ENCODE data around the gene TTLL9. TPM values are rescaled to one million over a fixed set of nuclear protein-coding genes. Genes with fewer than 3 reads are reported as not detected.

The TTLL9 gene
- total and polyA plus RNA-seq, 4 donors: 0.19 to 0.81 (median 0.61) TPM; not detected in 1

DNA sequence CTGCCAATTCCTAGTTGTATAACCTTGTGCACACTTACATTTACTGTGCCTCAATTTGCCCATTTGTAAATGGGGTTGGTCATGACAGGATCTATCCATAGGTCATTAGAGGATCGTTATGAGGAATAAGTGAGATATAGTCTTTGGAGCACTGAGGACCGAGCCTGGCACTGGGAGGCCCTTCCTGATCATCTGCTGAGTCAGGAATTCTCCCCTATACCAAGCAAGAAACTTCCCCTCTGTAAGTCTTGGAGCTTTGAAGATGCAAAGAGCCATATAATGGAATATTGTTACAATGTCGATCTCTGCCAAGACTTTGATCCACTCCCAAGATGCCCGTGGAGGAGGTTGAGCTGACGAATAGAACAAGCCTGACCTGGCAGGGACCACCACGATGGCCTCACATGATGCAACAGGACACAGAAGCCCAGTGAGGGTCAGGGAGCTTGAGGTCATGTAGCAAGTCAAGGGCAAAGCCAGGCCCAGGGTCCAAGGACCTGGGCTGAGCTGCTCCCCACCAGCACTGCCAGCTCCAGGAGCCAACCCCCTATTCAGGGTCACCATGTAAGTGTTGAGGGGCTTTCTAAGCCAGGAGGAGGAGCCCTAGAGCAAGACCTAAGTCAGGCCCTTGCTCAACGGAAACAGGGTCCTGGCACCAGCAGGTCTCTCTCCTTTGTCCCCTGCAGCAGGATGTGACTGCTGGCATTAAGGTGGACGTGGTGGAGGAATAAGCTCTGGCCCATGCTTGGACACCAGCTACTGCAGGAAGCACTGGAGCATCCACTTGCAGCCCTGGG, 64.7 kb downstream of the TTLL9 start:
- DNase-seq: no peak
- WGBS, 2 donors: 76 to 77% methylated on average over 8 of the region's 8 CpGs

DNA sequence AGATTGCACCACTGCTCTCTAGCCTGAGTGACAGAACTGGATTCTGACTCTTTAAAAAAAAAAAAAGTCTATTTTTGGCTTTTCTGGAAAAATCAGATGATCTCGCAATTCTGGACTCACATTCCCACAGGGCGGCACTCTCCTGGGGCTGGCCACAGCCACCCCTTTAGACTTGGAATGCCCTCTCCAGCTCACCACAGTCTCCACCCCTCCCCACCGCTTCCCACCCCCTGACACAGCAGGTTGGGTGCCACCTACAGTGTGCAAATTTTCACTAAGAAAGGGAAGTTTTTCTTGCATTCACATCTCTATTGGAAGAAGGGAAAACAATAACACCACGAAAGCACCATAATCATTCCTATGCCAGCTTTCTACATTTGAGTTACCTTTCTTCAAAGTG, 66.0 kb downstream of the TTLL9 start:
- ATAC-seq (ENCODE audit: low FRiP score) (no peak), DNase-seq (no peak)
- Histone ChIP-seq H3K36me3 (ENCODE audit: control insufficient read depth in 1 of 2, insufficient read depth in 2 of 2, low read length in 1 of 2) (no peaks in the 10 kb centered on the region), H3K4me3 (ENCODE audit: low read length in 2 of 2) (no peak overlapping the region), H3K4me1 (ENCODE audit: control insufficient read depth in 1 of 2, insufficient read depth in 2 of 2, low read length in 2 of 2) (no peaks in the 10 kb centered on the region), H3K27me3 (ENCODE audit: control insufficient read depth in 1 of 2, insufficient read depth in 2 of 2, low read length in 1 of 2) (no peaks in the 10 kb centered on the region), H3K27ac (ENCODE audit: low read depth in 1 of 2, low read length in 2 of 2) (no peak overlapping the region), H3K9me3 (ENCODE audit: control insufficient read depth, low read length) (no peaks in the 10 kb centered on the region)
- intact Hi-C loops (cut with DNase I): no loop called here
- 27 to 32% methylated on average over 4 of the region's 4 CpGs for WGBS, 2 donors

More for the DNA sequence above, 64.7 kb downstream of the TTLL9 start:
- Histone ChIP-seq H3K27ac (ENCODE audit: low read depth in 1 of 2, low read length in 2 of 2) (no peak overlapping the region), H3K36me3 (ENCODE audit: control insufficient read depth in 1 of 2, insufficient read depth in 2 of 2, low read length in 1 of 2) (no peaks in the 10 kb centered on the region), H3K4me1 (ENCODE audit: control insufficient read depth in 1 of 2, insufficient read depth in 2 of 2, low read length in 2 of 2) (no peaks in the 10 kb centered on the region), H3K9me3 (ENCODE audit: control insufficient read depth, low read length) (no peaks in the 10 kb centered on the region), H3K27me3 (ENCODE audit: control insufficient read depth in 1 of 2, insufficient read depth in 2 of 2, low read length in 1 of 2) (no peaks in the 10 kb centered on the region), H3K4me3 (ENCODE audit: low read length in 2 of 2) (no peak overlapping the region)
- intact Hi-C loops (cut with DNase I): no loop called here
- no peak for ATAC-seq (ENCODE audit: low FRiP score)

DNA sequence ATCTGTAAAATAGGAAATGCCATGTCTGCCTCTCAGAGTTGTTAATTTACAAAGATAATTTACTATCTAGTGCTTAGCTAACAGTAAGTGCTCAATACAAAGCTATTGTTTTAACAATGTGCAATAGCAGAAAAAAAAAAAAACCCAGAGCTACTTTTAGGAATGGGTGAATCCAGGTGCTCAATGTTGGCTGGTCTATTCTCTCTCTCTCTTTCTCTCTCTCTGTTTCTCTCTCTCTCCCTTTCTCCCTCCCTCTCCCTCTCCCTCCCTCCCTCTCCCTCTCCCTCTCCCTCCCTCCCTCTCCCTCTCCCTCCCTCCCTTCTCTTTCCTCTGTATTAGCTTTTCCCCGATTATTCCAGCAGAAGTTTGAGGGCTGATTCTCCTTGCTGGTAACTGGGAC, 67.4 kb downstream of the TTLL9 start:
- no peaks in the 10 kb centered on the region for H3K4me1 ChIP-seq (ENCODE audit: control insufficient read depth in 1 of 2, insufficient read depth in 2 of 2, low read length in 2 of 2)
- no peaks in the 10 kb centered on the region for H3K36me3 ChIP-seq (ENCODE audit: control insufficient read depth in 1 of 2, insufficient read depth in 2 of 2, low read length in 1 of 2)
- H3K9me3 ChIP-seq (ENCODE audit: control insufficient read depth, low read length): no peaks in the 10 kb centered on the region
- H3K27me3 ChIP-seq (ENCODE audit: control insufficient read depth in 1 of 2, insufficient read depth in 2 of 2, low read length in 1 of 2): no peaks in the 10 kb centered on the region
- intact Hi-C loops (cut with DNase I): no loop called here
- H3K4me3 ChIP-seq (ENCODE audit: low read length in 2 of 2): no peak overlapping the region
- no peak overlapping the region for H3K27ac ChIP-seq (ENCODE audit: low read depth in 1 of 2, low read length in 2 of 2)
- DNase-seq (no peak), ATAC-seq (ENCODE audit: low FRiP score) (no peak)
- 29 to 44% methylated on average over 1 of the region's 1 CpG for WGBS, 2 donors

DNA sequence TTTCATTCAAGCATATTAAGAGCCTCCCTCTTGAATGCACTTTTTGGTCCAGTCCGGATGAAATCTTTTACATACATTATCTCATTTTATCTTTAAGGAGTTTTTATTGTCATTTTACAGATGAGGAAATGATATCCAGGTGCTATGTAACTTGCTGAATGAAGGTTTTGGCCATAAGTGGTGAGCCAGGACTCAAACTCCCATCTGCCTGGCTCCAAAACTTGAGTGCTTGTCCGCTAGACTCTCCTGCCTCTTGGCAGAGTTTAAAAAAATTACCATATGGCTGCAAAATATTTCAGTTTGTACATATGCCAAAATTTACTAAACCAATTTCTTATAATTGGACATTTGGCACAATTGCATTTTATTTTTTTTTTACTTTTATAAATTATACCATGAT, 69.2 kb downstream of the TTLL9 start:
- no peak for ATAC-seq (ENCODE audit: low FRiP score)
- H3K4me1 ChIP-seq (ENCODE audit: control insufficient read depth in 1 of 2, insufficient read depth in 2 of 2, low read length in 2 of 2): no peaks in the 10 kb centered on the region
- no peaks in the 10 kb centered on the region for H3K36me3 ChIP-seq (ENCODE audit: control insufficient read depth in 1 of 2, insufficient read depth in 2 of 2, low read length in 1 of 2)
- no peak overlapping the region for H3K4me3 ChIP-seq (ENCODE audit: low read length in 2 of 2)
- no peaks in the 10 kb centered on the region for H3K27me3 ChIP-seq (ENCODE audit: control insufficient read depth in 1 of 2, insufficient read depth in 2 of 2, low read length in 1 of 2)
- DNase-seq: no peak
- 93 to 96% methylated on average over 2 of the region's 2 CpGs for WGBS, 2 donors
- H3K9me3 ChIP-seq (ENCODE audit: control insufficient read depth, low read length): no peaks in the 10 kb centered on the region
- intact Hi-C loops (cut with DNase I): no loop called here
- no peak overlapping the region for H3K27ac ChIP-seq (ENCODE audit: low read depth in 1 of 2, low read length in 2 of 2)

DNA sequence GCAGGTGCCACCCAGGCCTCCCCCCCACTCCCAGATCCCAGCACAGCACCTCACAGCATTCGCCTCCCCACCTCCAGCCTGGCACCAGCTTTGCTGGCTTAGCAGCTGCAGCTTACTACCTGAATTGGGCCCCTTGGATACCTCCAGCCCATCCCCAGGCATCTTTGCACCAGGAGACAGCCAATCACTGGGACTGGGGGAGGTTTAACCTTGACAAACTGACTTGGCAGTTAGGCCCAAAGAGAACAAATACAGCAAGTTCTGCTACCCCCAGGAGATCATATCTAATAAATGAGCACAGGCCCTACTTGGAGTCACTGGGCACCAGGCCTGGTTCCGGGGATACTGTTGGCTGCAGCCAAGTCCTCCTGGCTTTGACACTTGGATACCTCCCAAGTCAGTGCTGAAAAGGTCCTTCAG, 72.6 kb downstream of the TTLL9 start:
- DNase-seq (no peak), ATAC-seq (ENCODE audit: low FRiP score) (peak; percentile 49)
- H3K27ac ChIP-seq (ENCODE audit: low read depth in 1 of 2, low read length in 2 of 2): no peak overlapping the region
- WGBS, 2 donors: 21 to 22% methylated on average over 2 of the region's 2 CpGs
- H3K9me3 ChIP-seq (ENCODE audit: control insufficient read depth, low read length): no peaks in the 10 kb centered on the region
- H3K36me3 ChIP-seq (ENCODE audit: control insufficient read depth in 1 of 2, insufficient read depth in 2 of 2, low read length in 1 of 2): peaks cover 0 to 3% of the 10 kb centered on the region in 2 donors
- H3K4me1 ChIP-seq (ENCODE audit: control insufficient read depth in 1 of 2, insufficient read depth in 2 of 2, low read length in 2 of 2): no peaks in the 10 kb centered on the region
- H3K27me3 ChIP-seq (ENCODE audit: control insufficient read depth in 1 of 2, insufficient read depth in 2 of 2, low read length in 1 of 2): no peaks in the 10 kb centered on the region
- H3K4me3 ChIP-seq (ENCODE audit: low read length in 2 of 2): no peak overlapping the region
- intact Hi-C loops (cut with DNase I): no loop called here

DNA sequence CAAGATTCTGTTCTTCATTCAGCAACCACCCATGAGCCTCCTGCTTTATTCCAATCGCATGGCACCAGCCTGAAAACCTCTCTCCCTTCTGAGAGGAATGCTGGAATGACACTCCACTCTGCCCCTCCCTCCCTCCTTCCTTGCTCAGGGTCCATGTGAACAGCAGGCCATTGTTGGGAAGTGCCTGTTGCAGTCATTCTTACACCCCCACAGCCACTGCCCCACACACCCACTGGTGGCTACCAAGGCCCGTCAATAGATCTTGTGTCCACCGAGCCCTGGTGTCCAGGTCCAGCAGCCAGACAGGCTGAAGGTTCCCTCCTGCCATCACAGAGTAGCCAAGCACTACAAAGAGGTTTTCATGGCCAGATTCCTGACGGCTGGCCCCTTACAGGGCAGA, 74.9 kb downstream of the TTLL9 start:
- no peak overlapping the region for H3K27ac ChIP-seq (ENCODE audit: low read depth in 1 of 2, low read length in 2 of 2)
- no peak for ATAC-seq (ENCODE audit: low FRiP score)
- H3K4me1 ChIP-seq (ENCODE audit: control insufficient read depth in 1 of 2, insufficient read depth in 2 of 2, low read length in 2 of 2): no peaks in the 10 kb centered on the region
- no peaks in the 10 kb centered on the region for H3K9me3 ChIP-seq (ENCODE audit: control insufficient read depth, low read length)
- WGBS, 2 donors: 80 to 84% methylated on average over 4 of the region's 4 CpGs
- intact Hi-C loops (cut with DNase I): no loop called here
- no peak for DNase-seq
- H3K4me3 ChIP-seq (ENCODE audit: low read length in 2 of 2): no peak overlapping the region
- H3K36me3 ChIP-seq (ENCODE audit: control insufficient read depth in 1 of 2, insufficient read depth in 2 of 2, low read length in 1 of 2): peaks cover 2 to 3% of the 10 kb centered on the region in 2 donors
- H3K27me3 ChIP-seq (ENCODE audit: control insufficient read depth in 1 of 2, insufficient read depth in 2 of 2, low read length in 1 of 2): no peaks in the 10 kb centered on the region

DNA sequence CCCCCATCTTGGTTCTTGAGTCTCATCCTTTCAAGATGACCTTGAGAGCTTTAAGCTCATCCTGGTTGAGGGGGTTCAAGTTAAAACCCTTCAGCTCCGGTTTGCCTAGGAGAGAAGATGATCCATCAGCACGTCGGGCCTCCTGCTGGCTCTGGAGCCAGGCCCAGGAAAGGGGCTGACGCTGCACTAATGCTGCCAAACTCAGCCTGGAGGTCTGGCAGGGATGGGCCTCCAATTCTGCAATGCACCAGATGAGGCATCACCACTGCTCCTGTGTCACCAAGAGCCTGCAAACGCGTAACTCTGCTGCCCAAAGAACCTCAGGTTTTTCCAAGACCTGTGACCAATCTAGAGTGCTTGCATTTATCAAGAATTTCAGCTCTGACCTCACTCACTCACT, 75.4 kb downstream of the TTLL9 start:
- intact Hi-C loops (cut with DNase I): no loop called here
- Histone ChIP-seq H3K27ac (ENCODE audit: low read depth in 1 of 2, low read length in 2 of 2) (no peak overlapping the region), H3K36me3 (ENCODE audit: control insufficient read depth in 1 of 2, insufficient read depth in 2 of 2, low read length in 1 of 2) (peaks cover 2 to 3% of the 10 kb centered on the region in 2 donors), H3K4me1 (ENCODE audit: control insufficient read depth in 1 of 2, insufficient read depth in 2 of 2, low read length in 2 of 2) (no peaks in the 10 kb centered on the region), H3K4me3 (ENCODE audit: low read length in 2 of 2) (no peak overlapping the region), H3K9me3 (ENCODE audit: control insufficient read depth, low read length) (no peaks in the 10 kb centered on the region), H3K27me3 (ENCODE audit: control insufficient read depth in 1 of 2, insufficient read depth in 2 of 2, low read length in 1 of 2) (no peaks in the 10 kb centered on the region)
- ATAC-seq (ENCODE audit: low FRiP score): no peak
- 37 to 47% methylated on average over 6 of the region's 6 CpGs for WGBS, 2 donors
- DNase-seq: no peak

DNA sequence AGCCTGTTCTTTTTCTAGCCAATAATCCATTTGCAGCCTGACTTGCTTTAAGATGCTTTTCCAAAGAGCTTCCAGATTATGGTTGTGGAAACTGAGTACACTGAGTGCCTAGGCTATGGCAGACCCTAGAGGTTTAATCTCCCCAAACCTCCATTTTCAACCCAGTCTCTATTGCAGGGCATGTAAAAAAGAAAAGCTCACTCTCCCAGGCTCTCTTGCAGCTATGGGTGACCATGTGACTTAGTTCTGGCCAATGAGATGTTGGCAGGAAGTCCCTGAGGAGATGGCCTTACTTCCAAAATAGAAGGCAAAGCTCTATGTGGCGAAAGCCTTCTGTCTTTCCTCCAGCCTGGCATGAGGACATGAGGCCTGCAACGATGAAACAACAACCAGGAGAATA, 77.6 kb downstream of the TTLL9 start:
- WGBS, 2 donors: 97 to 98% methylated on average over 2 of the region's 2 CpGs
- H3K36me3 ChIP-seq (ENCODE audit: control insufficient read depth in 1 of 2, insufficient read depth in 2 of 2, low read length in 1 of 2): peaks cover 2 to 3% of the 10 kb centered on the region in 2 donors
- no peak for DNase-seq

More for the DNA sequence above, 77.6 kb downstream of the TTLL9 start:
- Histone ChIP-seq H3K4me3 (ENCODE audit: low read length in 2 of 2) (no peak overlapping the region), H3K4me1 (ENCODE audit: control insufficient read depth in 1 of 2, insufficient read depth in 2 of 2, low read length in 2 of 2) (no peaks in the 10 kb centered on the region), H3K9me3 (ENCODE audit: control insufficient read depth, low read length) (no peaks in the 10 kb centered on the region), H3K27me3 (ENCODE audit: control insufficient read depth in 1 of 2, insufficient read depth in 2 of 2, low read length in 1 of 2) (no peaks in the 10 kb centered on the region), H3K27ac (ENCODE audit: low read depth in 1 of 2, low read length in 2 of 2) (no peak overlapping the region)
- ATAC-seq (ENCODE audit: low FRiP score): no peak
- intact Hi-C loops (cut with DNase I): no loop called here

Measured in aorta (tissue), 5 donors.